GM23248 (cell line): ENCODE measurements around the gene ABCD1.

Experiments
- EZH2 ChIP-seq: fragments of 200-600 bp; sonication (generic); IDR thresholded peaks from 2 replicates; pipeline ENCODE4 v1.6.1; 2018; ENCODE audit warnings: antibody characterized with exemption, mild to moderate bottlenecking; ENCODE audit not compliant: insufficient read depth, poor library complexity, severe bottlenecking
- EZH2phosphoT487 ChIP-seq: fragments of 200-600 bp; sonication (generic); IDR thresholded peaks from 2 replicates; pipeline ENCODE4 v1.6.1; 2018; ENCODE audit warnings: antibody characterized with exemption, moderate library complexity, mild to moderate bottlenecking, low read depth; ENCODE audit not compliant: insufficient read depth

DNA sequence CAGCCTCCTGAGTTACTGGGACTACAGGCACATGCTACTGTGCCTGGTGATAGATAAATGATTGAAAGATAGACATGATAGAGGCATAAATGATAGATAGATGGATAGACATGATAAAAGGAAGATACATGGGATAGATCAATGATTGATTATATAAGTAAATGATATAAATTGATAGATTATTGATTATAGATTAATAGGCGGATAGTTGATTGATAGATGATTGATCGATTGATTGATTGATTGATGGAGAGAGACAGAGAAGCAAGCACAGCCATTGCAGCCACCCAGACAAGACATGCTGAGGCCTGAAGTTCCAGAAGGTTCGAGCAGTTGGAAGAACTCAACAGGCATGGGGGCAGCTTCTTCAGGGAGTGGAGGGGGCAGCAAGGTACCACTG, 21.7 kb downstream of the ABCD1 start:
- TF ChIP-seq EZH2phosphoT487 (no peak), EZH2 (no peak)
